ENCODE data around the gene BCCIP.

Gene BCCIP

DNA sequence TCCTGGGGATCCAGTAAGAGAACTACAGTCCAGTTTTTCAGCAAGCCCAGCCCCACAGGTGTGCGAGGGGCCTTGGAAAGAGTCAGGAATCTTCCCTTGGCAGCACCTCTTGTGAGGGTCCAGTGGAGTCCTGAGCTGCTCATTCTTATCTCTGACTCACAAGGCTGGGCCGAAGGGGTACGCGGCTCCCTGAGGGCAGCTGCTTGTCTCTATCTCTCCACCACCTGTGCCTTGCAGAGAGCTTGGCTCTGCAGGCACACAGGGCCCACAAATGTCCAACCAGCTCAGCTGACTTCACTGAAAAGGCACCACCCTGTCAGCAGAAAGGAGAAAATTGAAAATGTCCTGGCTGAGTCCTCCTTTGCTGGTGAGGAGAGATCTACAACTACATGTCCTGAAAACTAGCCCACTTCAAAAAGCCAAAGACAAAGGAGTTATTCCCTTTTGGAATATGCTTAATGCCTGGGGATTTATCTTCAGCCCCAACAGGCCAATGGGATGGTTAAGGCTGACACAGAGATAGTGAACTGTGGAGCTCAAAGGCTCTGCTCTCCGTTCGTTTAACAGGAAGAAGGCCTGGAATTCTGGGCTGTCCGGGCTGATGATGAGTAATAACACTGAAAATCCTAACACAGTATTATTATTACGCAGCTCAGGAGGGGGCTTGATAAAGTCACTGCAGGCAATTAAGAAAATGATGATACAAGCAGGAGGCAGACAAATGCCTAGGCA is 23.7 kb upstream of the BCCIP start:
- DNase-seq, result no peak

GRCh38 chr10:125801574-125801973 is 21.8 kb upstream of the BCCIP start:
- DNase-seq, result no peak

- no peak for DNase-seq
Observed at GRCh38 chr10:125802131-125802530, 21.2 kb upstream of the BCCIP start.

DNA sequence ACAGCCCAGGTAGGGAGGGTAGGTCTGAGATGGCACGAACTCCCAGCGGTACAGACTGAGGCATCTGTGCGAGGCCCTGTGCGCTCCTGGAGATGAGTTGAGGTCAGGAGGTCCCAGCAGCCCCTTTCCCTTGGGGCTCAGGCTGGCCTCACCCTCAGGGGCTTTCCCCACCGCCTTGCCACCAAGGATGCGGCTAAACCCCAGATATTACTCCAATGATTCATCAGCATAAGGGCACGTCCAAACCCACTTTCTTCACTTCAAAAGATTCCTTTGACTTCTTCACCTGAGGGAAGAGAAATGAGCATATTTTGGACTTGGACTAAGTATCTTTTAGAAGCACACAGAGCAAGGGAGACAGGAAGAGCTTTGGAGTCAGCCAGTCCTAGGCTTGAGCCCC is 20.6 kb upstream of the BCCIP start:
- DNase-seq, result no peak

DNA sequence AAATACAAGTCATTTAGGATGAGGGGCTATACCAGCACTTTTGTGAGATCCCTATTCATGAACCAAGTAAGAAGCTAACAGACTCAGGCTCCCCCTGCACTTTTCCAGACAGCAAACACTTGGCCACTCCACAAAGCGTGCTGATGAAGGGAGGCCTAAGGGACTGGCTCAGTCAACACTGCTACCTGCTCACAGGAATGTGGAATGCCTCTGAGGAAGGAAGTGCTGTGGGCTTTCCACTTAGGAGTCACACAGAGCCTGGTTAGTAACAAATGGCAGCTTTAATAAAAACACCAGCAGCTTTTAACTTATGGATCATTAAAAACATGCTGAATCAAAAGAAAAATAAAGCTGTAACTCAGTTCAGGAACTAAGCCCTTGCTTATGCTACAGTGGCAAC is 15.3 kb upstream of the BCCIP start:
- no peak for DNase-seq

- no peak for DNase-seq
Observed at GRCh38 chr10:125811251-125811650, 12.1 kb upstream of the BCCIP start.

DNA sequence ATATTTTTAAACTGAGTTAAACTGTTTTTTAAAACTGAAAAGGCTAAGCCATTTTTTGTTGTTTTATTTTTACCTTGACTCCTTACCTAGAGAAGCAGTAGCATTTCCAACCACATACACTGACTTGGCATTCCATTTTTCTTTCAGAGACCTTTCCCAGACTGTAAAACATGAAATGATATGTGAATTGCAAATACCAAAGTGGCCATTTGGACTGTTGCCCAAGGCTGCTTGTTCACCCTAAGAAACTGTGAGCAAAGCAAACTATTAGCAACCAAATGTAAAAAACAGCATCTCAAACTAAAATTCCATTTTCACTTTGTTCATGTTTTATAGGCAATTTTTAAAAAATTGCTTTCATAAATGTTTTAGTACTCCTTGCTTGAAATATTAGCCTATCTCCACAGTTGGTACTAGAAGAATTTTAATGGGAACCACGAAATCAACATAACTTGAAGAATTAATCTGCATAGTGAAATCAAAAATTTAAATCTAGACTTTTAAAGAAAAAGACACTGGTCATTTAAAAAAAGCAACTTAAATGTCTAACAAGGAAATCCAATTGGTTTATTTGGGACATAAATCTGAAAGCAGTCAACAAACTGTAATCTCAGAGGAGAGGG is 11.1 kb upstream of the BCCIP start:
- DNase-seq, result no peak

DNA sequence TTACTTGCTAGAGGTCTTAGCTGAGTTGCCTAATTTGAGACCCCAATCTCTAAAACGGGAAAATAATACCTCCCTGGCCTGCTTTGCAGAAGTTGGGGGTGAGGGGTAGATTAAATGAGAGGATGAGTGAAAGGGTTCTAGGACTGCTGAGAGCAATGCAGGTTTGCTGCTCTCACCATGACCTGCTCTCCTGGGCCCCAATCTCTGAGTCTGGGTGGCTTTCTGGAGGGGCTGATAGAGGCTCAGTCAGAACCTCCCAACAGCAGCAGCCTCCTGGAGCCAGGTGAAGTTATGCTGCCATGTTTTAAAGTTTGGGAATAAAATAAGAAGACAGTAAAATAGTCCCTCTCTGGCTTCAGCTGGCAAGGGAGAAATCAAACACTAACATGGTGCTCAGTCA is 7.6 kb upstream of the BCCIP start:
- DNase-seq, result no peak

GRCh38 chr10:125816548-125816947 is 6.8 kb upstream of the BCCIP start:
- no peak for DNase-seq

DNA sequence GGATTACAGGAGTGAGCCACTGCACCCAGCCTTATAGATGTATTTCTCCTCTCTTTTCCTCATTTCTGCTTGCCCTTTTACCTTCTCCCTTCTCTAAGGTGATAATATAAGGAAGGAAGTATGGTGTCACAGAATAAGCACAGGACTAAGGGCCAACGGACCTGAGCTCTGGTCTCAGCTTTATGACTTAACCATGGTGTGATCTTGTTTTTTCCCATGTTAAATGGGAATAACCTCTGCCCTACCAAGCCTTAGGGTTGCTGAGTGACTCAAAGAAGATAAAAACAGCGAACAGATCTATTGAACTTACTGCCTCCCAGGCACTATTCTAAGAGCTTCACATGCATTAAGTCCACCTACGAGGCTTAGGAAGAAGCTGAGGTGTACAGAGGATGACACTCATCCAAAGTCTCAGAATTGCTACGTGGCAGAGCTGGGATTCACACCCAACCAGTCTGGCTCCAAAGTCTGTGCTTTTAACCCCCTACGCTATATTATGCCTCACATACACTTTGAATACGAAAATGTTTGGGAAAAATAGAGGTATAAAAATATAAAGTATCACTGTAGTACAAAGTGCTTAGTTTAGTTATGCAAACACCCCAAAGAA is 5.9 kb upstream of the BCCIP start:
- no peak for DNase-seq

DNA sequence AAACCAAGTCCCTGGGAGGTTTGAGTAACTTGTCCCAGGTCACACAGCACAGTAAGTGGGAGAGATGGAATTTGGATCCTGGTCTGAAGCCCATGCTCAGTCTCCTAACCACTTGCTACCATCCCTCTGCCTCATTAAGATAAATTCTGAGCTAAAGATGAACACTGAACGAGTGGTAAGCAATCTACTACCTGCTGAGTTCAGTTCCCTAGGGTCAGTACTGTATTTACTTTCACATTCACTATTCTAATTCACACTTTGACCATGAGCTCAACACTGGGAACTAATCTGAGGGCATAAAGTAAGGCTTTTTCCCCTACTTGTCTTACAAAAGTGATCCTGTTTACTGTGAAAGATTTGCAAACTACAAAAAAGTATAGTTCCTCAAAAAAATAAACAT is 2.6 kb upstream of the BCCIP start:
- no peak for DNase-seq

DNA sequence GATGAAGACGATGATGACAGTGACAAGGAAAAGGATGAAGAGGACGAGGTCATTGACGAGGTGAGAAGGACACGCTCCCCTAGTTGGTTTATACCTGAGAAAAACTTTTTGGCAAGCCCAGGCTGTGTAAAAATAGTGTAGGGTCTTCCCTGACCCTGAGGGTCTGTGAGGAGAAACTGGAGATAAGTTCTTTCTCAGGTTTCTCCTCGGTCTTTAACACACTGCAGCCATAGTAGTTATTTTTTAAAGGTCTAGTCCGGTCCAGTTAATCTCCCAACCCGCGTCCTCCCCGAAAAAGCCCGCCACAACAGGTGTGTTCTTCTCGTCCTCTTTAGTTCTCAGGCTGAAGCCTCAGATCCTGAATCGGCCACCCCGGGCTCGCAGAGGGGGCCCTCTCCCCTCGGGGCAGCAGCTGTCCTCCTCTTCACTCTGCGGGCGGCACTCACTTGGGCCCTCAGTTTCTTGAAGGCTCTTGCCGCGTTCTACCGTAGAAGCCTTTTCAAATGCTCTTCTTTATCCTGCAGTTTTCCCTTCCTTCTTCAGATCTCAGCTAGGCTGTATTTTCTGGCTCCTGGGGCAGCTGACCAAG is 411 bp downstream of the BCCIP start:
- peak in 1 of 2 donors; percentile 1 for DNase-seq

DNA sequence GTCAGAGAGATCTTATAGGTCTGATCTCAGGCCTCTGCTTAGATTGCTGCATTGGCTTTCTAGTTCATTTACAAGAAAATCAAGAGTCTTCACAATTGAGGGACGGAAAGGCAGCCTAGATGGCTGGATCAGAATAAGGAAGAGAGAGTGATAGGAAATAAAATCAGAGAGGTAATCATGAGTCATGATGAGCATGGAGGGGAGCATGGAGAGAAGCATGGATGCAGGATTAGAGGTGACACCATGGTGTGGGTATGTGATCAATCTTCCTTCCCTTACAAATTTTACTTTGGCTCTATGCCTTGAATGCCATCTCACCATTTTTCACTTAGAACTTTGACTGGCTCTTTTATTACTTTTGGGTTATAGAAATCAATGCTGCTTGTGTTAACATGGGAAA is 1.4 kb downstream of the BCCIP start:
- no peak for DNase-seq

GRCh38 chr10:125827133-125827532 is 3.8 kb downstream of the BCCIP start:
- DNase-seq, result no peak

DNA sequence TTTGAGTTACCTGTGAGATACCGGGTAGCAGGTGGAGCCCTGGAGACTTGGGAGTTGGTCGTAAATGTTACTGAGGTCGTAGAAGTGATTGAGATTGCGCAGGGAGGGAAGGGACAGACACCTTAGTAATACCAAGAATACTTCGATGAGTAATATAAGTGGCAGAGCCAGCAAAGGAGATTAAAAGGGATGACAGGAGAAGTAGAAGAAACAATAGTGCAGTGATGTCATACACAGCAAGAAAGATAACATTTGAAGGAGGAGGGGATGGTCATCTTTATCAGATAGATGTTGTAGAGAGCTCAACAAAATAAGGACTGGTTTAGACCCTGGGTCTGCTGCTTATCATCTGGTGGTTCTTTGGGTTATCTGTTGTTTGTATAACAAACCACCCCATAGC is 5.0 kb downstream of the BCCIP start:
- DNase-seq, result no peak

GRCh38 chr10:125836746-125837145 is 13.4 kb downstream of the BCCIP start:
- no peak for DNase-seq

- no peak for DNase-seq
Observed at GRCh38 chr10:125838802-125839575, 15.6 kb downstream of the BCCIP start.

- DNase-seq, result no peak
Observed at GRCh38 chr10:125840406-125840805, 17.1 kb downstream of the BCCIP start.

DNA sequence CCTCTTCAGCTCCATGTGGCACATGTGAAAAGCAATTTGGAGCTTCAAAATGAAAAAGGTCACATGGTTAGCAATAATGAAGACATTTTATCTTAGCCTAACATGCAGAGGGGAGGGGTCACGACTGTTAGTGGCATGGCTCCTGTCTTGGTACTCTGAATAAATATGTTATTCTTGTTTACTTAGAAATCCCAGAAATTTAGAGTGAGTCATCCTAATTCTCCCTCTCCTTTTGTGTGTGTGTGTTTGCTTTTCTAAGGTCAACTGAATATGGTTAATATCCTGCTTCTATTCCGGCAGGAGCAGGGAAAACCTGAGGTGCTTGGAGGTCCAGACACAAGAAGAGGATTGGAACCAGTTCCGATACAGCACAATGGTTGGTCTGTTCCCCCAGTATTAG is 17.6 kb downstream of the BCCIP start:
- DNase-seq, result no peak

- no peak for DNase-seq
Observed at GRCh38 chr10:125843603-125844329, 20.4 kb downstream of the BCCIP start.

GRCh38 chr10:125844751-125845221 is 21.4 kb downstream of the BCCIP start:
- DNase-seq, result no peak

GRCh38 chr10:125845617-125846016 is 22.3 kb downstream of the BCCIP start:
- no peak for DNase-seq

Data from CD4-positive, alpha-beta T cell treated with Interferon alpha-2 for 1 hour (primary cell).